Stimulated activated CD4-positive, alpha-beta T cell treated with anti-CD3 and anti-CD28 coated beads, Interleukin-15, amount 100 ng/mL, for 1 hour (primary cell): Measurements from ENCODE around the gene SLC66A3.
A peak's percentile ranks its signal among the peaks of the same experiment; 100 is the strongest.

Experiments
- DNase-seq, 2 donors: peaks; one replicate each; pipeline ENCODE4 v3.0.0-alpha.2; 2020; ENCODE audit warnings: low read depth in 1 of 2, low spot score in 1 of 2

Gene SLC66A3

GRCh38 chr2:11155381-11156035, at the start of gene SLC66A3:
TSS of gene SLC66A3 (plus strand) at chr2:11155467. CDS start at chr2:11155547, 80 bp downstream.
- no peak for DNase-seq

- no peak for DNase-seq
Observed at GRCh38 chr2:11109002-11109401, 46.3 kb upstream of the SLC66A3 start.

GRCh38 chr2:11112870-11113428, 42.3 kb upstream of the SLC66A3 start:
- no peak for DNase-seq

- DNase-seq: no peak
Observed at GRCh38 chr2:11117776-11118175, 37.5 kb upstream of the SLC66A3 start.

GRCh38 chr2:11118761-11119160, 36.5 kb upstream of the SLC66A3 start:
- no peak for DNase-seq

- DNase-seq: no peak
Observed at GRCh38 chr2:11121099-11121822, 34.0 kb upstream of the SLC66A3 start.

GRCh38 chr2:11121823-11122155, 33.5 kb upstream of the SLC66A3 start:
- no peak for DNase-seq

GRCh38 chr2:11122380-11122779, 32.9 kb upstream of the SLC66A3 start:
- DNase-seq: no peak

- no peak for DNase-seq
Observed at GRCh38 chr2:11123001-11123809, 32.1 kb upstream of the SLC66A3 start.

GRCh38 chr2:11123856-11124759, 31.2 kb upstream of the SLC66A3 start:
- DNase-seq: peak in 1 of 2 donors; percentile 63

- DNase-seq: no peak
Observed at GRCh38 chr2:11124760-11125068, 30.6 kb upstream of the SLC66A3 start.

GRCh38 chr2:11127761-11128160, 27.5 kb upstream of the SLC66A3 start:
- no peak for DNase-seq

- DNase-seq: no peak
Observed at GRCh38 chr2:11128243-11128951, 26.9 kb upstream of the SLC66A3 start.

- DNase-seq: peak; percentile 71 to 73
Observed at GRCh38 chr2:11129598-11130449, 25.4 kb upstream of the SLC66A3 start.

GRCh38 chr2:11131166-11131920, 23.9 kb upstream of the SLC66A3 start:
- DNase-seq: no peak

GRCh38 chr2:11132036-11132671, 23.1 kb upstream of the SLC66A3 start:
- no peak for DNase-seq

- DNase-seq: no peak
Observed at GRCh38 chr2:11133238-11133935, 21.9 kb upstream of the SLC66A3 start.

- no peak for DNase-seq
Observed at GRCh38 chr2:11133936-11134320, 21.3 kb upstream of the SLC66A3 start.
